Gastrocnemius medialis (tissue), 4 donors: Measurements from ENCODE around the gene MAN2A1. TPM values are rescaled to one million over a fixed set of nuclear protein-coding genes. Genes with fewer than 3 reads are reported as not detected.

Experiments
- ATAC-seq, 2 donors: fragments of 150-250 bp; one replicate each; pipeline ENCODE4 v1.9.1; 2016
- DNase-seq, 2 donors: peaks; one replicate each; pipeline ENCODE4 v3.0.0-alpha.2; 2019
- H3K27ac ChIP-seq, 4 donors: fragments of 200-600 bp; sonication (generic); 1 replicate in 1 of 4; 2 replicates in 3 of 4; pipeline ENCODE4 v1.5.1; 2016 to 2018; ENCODE audit warnings: mild to moderate bottlenecking in 2 of 4, moderate library complexity in 1 of 4
- H3K27me3 ChIP-seq, 3 donors: fragments of 200-600 bp; sonication (generic) in 2 of 3; 1 replicate in 1 of 3; 2 replicates in 2 of 3; pipeline versions ENCODE4 v1.5.1 to v1.6.0; 2016 to 2019; ENCODE audit warnings: mild to moderate bottlenecking in 1 of 3, moderate library complexity in 1 of 3
- H3K36me3 ChIP-seq, 2 donors: fragments of 200-600 bp; sonication (generic) in 1 of 2; one replicate each; pipeline ENCODE4 v1.5.1; 2017 to 2018
- H3K4me1 ChIP-seq, 2 donors: fragments of 200-600 bp; sonication (generic) in 1 of 2; one replicate each; pipeline ENCODE4 v1.5.1; 2016 to 2017; ENCODE audit warnings: mild to moderate bottlenecking in 2 of 2
- H3K4me3 ChIP-seq, 4 donors: fragments of 200-600 bp; sonication (generic) in 3 of 4; 1 replicate in 1 of 4; 2 replicates in 3 of 4; pipeline ENCODE4 v1.5.1; 2016 to 2019; ENCODE audit warnings: mild to moderate bottlenecking in 2 of 4
- H3K9me3 ChIP-seq, 3 donors: fragments of 200-600 bp; sonication (generic) in 2 of 3; 1 replicate in 1 of 3; 2 replicates in 2 of 3; pipeline ENCODE4 v1.5.1; 2016 to 2019
- POLR2A ChIP-seq, 2 donors: fragments of 450-650 bp; IDR thresholded peaks; one replicate each; pipeline ENCODE4 v1.6.1; 2017; ENCODE audit warnings: antibody characterized with exemption in 2 of 2, mild to moderate bottlenecking in 2 of 2, moderate library complexity in 2 of 2
- in situ Hi-C, 4 donors: fragments of 200-750 bp; cut with MboI; loops; one replicate each; pipeline versions ENCODE4 v1.15.0 to v1.8.0; 2017; ENCODE audit warnings: low sequenced_read_pairs in 4 of 4
- intact Hi-C: fragments of 100-400 bp; cut with DNase I; formaldehyde crosslinking; loops from one replicate; pipeline ENCODE4 v1.15.1; 2023; ENCODE audit warnings: low total_unique reads
- total RNA-seq, 4 donors: library from RNA; depleted of rRNA; stranded (reverse); fragments of >200 nt; gene quantifications; one replicate each; pipeline versions ENCODE4 v1.1.0 to v1.2.3, GENCODE V29; 2016
- TF ChIP-seq, protein P1 (sequence below), 5 experiments: fragments of 450-650 bp in 3 of 5; fragments of 200-600 bp in 2 of 5; sonication (generic) in 2 of 5; IDR thresholded peaks in 4 of 5; conservative IDR thresholded peaks in 1 of 5; 1 replicate in 4 of 5; 2 replicates in 1 of 5; pipeline ENCODE4 v1.5.1; 2016 to 2019; ENCODE audit warnings: antibody characterized with exemption in 5 of 5, mild to moderate bottlenecking in 3 of 5, moderate library complexity in 3 of 5

Gene MAN2A1
- total RNA-seq, 4 donors from 2014 or later: 15.0 to 28.6 (median 19.8) TPM

DNA sequence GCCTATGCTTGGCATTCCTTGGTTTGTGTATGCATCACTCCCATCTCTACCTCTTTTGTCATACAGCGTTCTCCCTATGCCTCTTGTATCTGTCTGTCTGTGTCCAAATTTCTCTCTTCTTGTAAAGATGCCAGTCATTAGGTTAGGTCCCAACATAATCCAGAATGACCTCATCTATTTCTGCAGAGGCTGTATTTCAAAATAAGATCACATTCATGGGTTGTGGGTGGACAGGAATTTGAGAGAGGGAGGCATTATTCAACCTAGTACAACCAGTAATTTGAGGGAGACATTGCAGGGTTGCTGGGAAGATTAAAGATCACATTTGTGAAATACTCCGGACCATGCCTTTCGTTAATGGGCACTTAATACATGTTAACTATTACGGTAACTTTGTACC is 155.0 kb downstream of the MAN2A1 start:
- intact Hi-C loops: no loop called here
- Histone ChIP-seq H3K27ac (no peak overlapping the region), H3K9me3 (no peaks in the 10 kb centered on the region), H3K36me3 (peaks cover 0 to 34% of the 10 kb centered on the region in 2 donors), H3K27me3 (no peaks in the 10 kb centered on the region), H3K4me3 (no peak overlapping the region), H3K4me1 (no peaks in the 10 kb centered on the region)
- TF ChIP-seq POLR2A (IDR thresholded peaks at IDR 0.05): no peak
- TF ChIP-seq, protein P1, sequence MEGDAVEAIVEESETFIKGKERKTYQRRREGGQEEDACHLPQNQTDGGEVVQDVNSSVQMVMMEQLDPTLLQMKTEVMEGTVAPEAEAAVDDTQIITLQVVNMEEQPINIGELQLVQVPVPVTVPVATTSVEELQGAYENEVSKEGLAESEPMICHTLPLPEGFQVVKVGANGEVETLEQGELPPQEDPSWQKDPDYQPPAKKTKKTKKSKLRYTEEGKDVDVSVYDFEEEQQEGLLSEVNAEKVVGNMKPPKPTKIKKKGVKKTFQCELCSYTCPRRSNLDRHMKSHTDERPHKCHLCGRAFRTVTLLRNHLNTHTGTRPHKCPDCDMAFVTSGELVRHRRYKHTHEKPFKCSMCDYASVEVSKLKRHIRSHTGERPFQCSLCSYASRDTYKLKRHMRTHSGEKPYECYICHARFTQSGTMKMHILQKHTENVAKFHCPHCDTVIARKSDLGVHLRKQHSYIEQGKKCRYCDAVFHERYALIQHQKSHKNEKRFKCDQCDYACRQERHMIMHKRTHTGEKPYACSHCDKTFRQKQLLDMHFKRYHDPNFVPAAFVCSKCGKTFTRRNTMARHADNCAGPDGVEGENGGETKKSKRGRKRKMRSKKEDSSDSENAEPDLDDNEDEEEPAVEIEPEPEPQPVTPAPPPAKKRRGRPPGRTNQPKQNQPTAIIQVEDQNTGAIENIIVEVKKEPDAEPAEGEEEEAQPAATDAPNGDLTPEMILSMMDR (IDR thresholded peaks at IDR 0.05 in 4 of 5, conservative IDR thresholded peaks at IDR 0.05 in 1 of 5): no peak
- ATAC-seq (no peak), DNase-seq (no peak)
- in situ Hi-C loops: no loop called here

DNA sequence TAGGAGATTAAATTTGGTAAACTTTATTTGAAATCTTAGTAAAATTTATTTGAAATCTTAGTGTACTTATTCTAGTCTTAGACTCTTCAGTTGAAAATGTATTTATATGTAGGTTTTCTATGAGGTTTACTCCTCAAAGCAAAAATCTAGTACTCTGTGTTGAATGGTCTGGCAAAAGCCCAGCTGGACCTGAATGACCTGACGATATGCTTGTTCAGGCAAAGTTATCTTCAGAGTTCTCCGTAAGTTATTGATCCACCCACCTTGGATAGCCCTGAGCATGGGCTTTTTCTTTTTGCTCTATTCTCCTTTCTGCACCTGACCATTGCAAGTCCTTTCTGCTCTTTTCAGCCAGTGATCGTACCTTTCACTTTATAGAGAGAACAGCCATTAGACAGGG is 158.4 kb downstream of the MAN2A1 start:
- H3K27me3 ChIP-seq: no peaks in the 10 kb centered on the region
- H3K4me3 ChIP-seq: no peak overlapping the region
- no peak overlapping the region for H3K27ac ChIP-seq
- DNase-seq (no peak), ATAC-seq (no peak)
- H3K4me1 ChIP-seq: no peaks in the 10 kb centered on the region
- no peak for TF ChIP-seq POLR2A (IDR thresholded peaks at IDR 0.05)
- H3K36me3 ChIP-seq: peaks cover 0 to 48% of the 10 kb centered on the region in 2 donors
- in situ Hi-C loops: no loop called here
- intact Hi-C loops: no loop called here
- H3K9me3 ChIP-seq: no peaks in the 10 kb centered on the region

DNA sequence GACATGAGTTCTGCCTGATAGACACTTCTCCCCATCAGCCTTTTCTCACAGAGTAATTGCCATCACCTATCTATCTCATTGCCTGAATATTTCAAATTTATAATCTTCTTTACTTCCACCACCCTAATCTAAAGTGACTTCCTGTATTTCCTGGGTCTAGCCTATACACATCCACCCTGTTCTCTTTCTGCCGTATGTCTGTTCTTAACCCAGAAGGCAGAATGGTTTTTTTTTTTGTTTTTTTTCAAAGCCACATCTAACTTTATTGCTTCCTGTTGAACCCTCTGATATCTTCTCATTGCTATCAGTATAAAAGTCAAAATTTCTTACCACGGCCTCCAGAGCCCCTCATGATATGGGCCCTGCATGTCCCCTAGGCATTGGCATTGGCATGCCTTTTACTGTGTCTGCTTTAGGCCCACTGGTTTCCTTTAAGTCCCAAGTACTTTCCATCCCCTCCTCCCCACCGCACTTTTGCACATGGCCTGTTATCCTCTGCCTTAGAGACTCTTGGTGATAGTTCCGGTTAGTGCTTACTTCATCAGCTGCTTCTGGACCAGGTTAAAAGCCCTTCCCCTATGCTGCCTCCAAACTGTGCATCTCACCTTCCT is 159.9 kb downstream of the MAN2A1 start:
- no peak overlapping the region for H3K4me3 ChIP-seq
- intact Hi-C loops (no loop called here), in situ Hi-C loops (no loop called here)
- no peak for TF ChIP-seq POLR2A (IDR thresholded peaks at IDR 0.05)
- TF ChIP-seq, protein P1 (IDR thresholded peaks at IDR 0.05 in 4 of 5, conservative IDR thresholded peaks at IDR 0.05 in 1 of 5): no peak
- no peaks in the 10 kb centered on the region for H3K4me1 ChIP-seq
- no peaks in the 10 kb centered on the region for H3K9me3 ChIP-seq
- H3K36me3 ChIP-seq: peaks cover 0 to 48% of the 10 kb centered on the region in 2 donors
- no peak overlapping the region for H3K27ac ChIP-seq
- ATAC-seq (no peak), DNase-seq (no peak)
- no peaks in the 10 kb centered on the region for H3K27me3 ChIP-seq

DNA sequence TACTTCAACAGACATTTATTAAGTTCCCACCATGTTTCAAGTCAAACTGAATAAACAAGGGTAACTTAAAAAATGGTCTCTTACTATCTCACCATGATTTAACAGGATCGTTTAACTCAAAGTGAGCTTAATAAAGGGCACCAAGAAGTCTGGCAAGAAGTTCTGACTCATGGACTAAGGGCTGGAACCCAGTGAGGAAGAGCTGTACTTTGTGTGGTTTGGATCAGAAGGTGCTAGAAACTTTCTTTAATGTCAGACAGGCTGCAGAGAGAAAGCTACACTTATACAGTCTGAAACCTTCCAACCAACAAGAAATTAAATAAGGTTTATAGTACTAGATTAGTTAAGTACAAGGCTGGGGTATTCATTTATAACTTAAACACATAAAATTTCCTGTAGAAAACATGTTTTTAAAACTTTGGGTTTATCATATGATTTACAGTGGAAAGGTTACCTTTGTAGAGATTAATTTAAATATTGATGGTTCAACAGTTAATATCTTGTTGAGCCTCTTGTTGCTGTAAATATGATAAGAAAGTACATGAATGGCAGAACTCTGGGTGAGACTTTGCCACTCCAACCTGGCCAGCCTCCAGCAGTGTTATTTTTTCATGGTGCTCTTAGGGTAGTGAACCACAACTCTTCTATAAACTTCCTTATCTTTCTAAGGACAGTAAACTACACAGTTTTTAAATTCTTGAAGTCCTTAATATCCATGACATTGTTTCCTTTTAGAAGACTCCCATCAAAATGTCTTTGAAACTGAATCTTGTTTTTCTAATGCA is 162.8 kb downstream of the MAN2A1 start:
- DNase-seq: no peak
- intact Hi-C loops (no loop called here), in situ Hi-C loops (no loop called here)
- H3K9me3 ChIP-seq: no peaks in the 10 kb centered on the region
- H3K27me3 ChIP-seq: no peaks in the 10 kb centered on the region
- H3K4me3 ChIP-seq: no peak overlapping the region
- no peak overlapping the region for H3K27ac ChIP-seq
- ATAC-seq: no peak
- H3K4me1 ChIP-seq: no peaks in the 10 kb centered on the region
- TF ChIP-seq, protein P1 (IDR thresholded peaks at IDR 0.05 in 4 of 5, conservative IDR thresholded peaks at IDR 0.05 in 1 of 5): no peak
- TF ChIP-seq POLR2A (IDR thresholded peaks at IDR 0.05): no peak
- H3K36me3 ChIP-seq: peaks cover 2 to 48% of the 10 kb centered on the region in 2 donors

DNA sequence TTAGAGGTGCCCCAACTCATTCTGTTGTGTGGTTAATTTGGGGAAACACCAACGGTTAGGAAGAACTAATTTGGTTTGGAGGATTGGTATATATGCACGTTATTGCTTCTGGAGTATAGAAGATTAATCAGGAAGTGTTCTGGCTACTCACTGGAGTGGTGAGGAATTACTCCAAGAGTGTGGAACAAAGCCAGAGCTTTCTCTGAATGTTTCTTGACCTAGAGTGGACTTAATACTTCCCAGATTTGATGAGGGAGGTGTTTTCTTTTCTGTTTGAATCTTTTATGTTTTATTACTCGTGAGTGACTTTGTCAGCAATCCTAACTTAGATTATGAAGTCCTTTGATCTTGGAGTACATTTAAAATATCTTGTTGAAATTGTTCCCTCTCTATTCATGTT is 163.7 kb downstream of the MAN2A1 start:
- intact Hi-C loops (no loop called here), in situ Hi-C loops (no loop called here)
- Histone ChIP-seq H3K9me3 (no peaks in the 10 kb centered on the region), H3K4me1 (no peaks in the 10 kb centered on the region), H3K27ac (no peak overlapping the region), H3K36me3 (peaks cover 2 to 50% of the 10 kb centered on the region in 2 donors), H3K4me3 (no peak overlapping the region), H3K27me3 (no peaks in the 10 kb centered on the region)
- ATAC-seq (no peak), DNase-seq (no peak)
- no peak for TF ChIP-seq POLR2A (IDR thresholded peaks at IDR 0.05)
- TF ChIP-seq, protein P1 (IDR thresholded peaks at IDR 0.05 in 4 of 5, conservative IDR thresholded peaks at IDR 0.05 in 1 of 5): no peak
